Measurements from ENCODE around the gene ASAH2. TPM values are rescaled to one million over a fixed set of nuclear protein-coding genes. Genes with fewer than 3 reads are reported as not detected.
"Not testable (repeated sequence)": the region's sequence is repeated elsewhere in the genome, so short reads cannot be mapped to it uniquely, and the experiment has no call there.

Gene ASAH2
- total RNA-seq, 1 experiment from 2014 or later, result 0.59 TPM

GRCh38 chr10:50275650-50276235 is 24.4 kb upstream of the ASAH2 start:
- Histone ChIP-seq H3K36me3 (replicated peaks; ENCODE audit: control insufficient read depth, insufficient read depth, low read length) (no peaks in the 10 kb centered on the region), H3K27me3 (ENCODE audit: control insufficient read depth, insufficient read depth, low read length) (no peaks in the 10 kb centered on the region; the same call in 1 of the 2 replicates), H3K4me3 (ENCODE audit: insufficient read depth, low read depth, low read length) (no peak overlapping the region)
- peak; percentile 20 for DNase-seq

GRCh38 chr10:50272531-50272930 is 21.2 kb upstream of the ASAH2 start:
- Histone ChIP-seq H3K4me3 (ENCODE audit: insufficient read depth, low read depth, low read length) (no peak overlapping the region), H3K27me3 (ENCODE audit: control insufficient read depth, insufficient read depth, low read length) (no peaks in the 10 kb centered on the region; the same call in 1 of the 2 replicates)
- no peak for DNase-seq

GRCh38 chr10:50271564-50272250 is 20.4 kb upstream of the ASAH2 start:
- Histone ChIP-seq H3K27me3 (ENCODE audit: control insufficient read depth, insufficient read depth, low read length) (no peaks in the 10 kb centered on the region; the same call in 1 of the 2 replicates), H3K36me3 (replicated peaks; ENCODE audit: control insufficient read depth, insufficient read depth, low read length) (no peaks in the 10 kb centered on the region), H3K4me3 (ENCODE audit: insufficient read depth, low read depth, low read length) (no peak overlapping the region)
- DNase-seq, result peak; percentile 6

More at GRCh38 chr10:50272531-50272930, 21.2 kb upstream of the ASAH2 start:
- no peaks in the 10 kb centered on the region for H3K36me3 ChIP-seq (replicated peaks; ENCODE audit: control insufficient read depth, insufficient read depth, low read length)

GRCh38 chr10:50267877-50268276 is 16.6 kb upstream of the ASAH2 start:
- H3K27me3 ChIP-seq (ENCODE audit: control insufficient read depth, insufficient read depth, low read length); H3K36me3 ChIP-seq (replicated peaks; ENCODE audit: control insufficient read depth, insufficient read depth, low read length); DNase-seq; H3K4me3 ChIP-seq (ENCODE audit: insufficient read depth, low read depth, low read length): not testable (repeated sequence)

- DNase-seq; H3K4me3 ChIP-seq (ENCODE audit: insufficient read depth, low read depth, low read length); H3K27me3 ChIP-seq (ENCODE audit: control insufficient read depth, insufficient read depth, low read length); H3K36me3 ChIP-seq (replicated peaks; ENCODE audit: control insufficient read depth, insufficient read depth, low read length): not testable (repeated sequence)
These were observed 11.3 kb upstream of the ASAH2 start for GRCh38 chr10:50262625-50263024.

- Histone ChIP-seq H3K4me3 (ENCODE audit: insufficient read depth, low read depth, low read length) (no peak overlapping the region), H3K27me3 (ENCODE audit: control insufficient read depth, insufficient read depth, low read length) (no peaks in the 10 kb centered on the region), H3K36me3 (replicated peaks; ENCODE audit: control insufficient read depth, insufficient read depth, low read length) (no peaks in the 10 kb centered on the region)
- DNase-seq, result no peak
These were observed 9.5 kb upstream of the ASAH2 start for GRCh38 chr10:50260791-50261281.

- no peak for DNase-seq
- no peaks in the 10 kb centered on the region for H3K27me3 ChIP-seq (ENCODE audit: control insufficient read depth, insufficient read depth, low read length)
- no peak overlapping the region for H3K4me3 ChIP-seq (ENCODE audit: insufficient read depth, low read depth, low read length)
- no peaks in the 10 kb centered on the region for H3K36me3 ChIP-seq (replicated peaks; ENCODE audit: control insufficient read depth, insufficient read depth, low read length)
These were observed 3.2 kb upstream of the ASAH2 start for GRCh38 chr10:50254479-50254878.

- Histone ChIP-seq H3K27me3 (ENCODE audit: control insufficient read depth, insufficient read depth, low read length) (no peaks in the 10 kb centered on the region), H3K4me3 (ENCODE audit: insufficient read depth, low read depth, low read length) (no peak overlapping the region), H3K36me3 (replicated peaks; ENCODE audit: control insufficient read depth, insufficient read depth, low read length) (no peaks in the 10 kb centered on the region)
- DNase-seq, result no peak
These were observed 1.0 kb downstream of the ASAH2 start for GRCh38 chr10:50250096-50250854.

GRCh38 chr10:50248598-50248997 is 2.7 kb downstream of the ASAH2 start:
- Histone ChIP-seq H3K4me3 (ENCODE audit: insufficient read depth, low read depth, low read length) (no peak overlapping the region), H3K36me3 (replicated peaks; ENCODE audit: control insufficient read depth, insufficient read depth, low read length) (no peaks in the 10 kb centered on the region), H3K27me3 (ENCODE audit: control insufficient read depth, insufficient read depth, low read length) (no peaks in the 10 kb centered on the region)
- DNase-seq, result no peak

GRCh38 chr10:50248062-50248461 is 3.3 kb downstream of the ASAH2 start:
- Histone ChIP-seq H3K36me3 (replicated peaks; ENCODE audit: control insufficient read depth, insufficient read depth, low read length) (no peaks in the 10 kb centered on the region), H3K4me3 (ENCODE audit: insufficient read depth, low read depth, low read length) (no peak overlapping the region), H3K27me3 (ENCODE audit: control insufficient read depth, insufficient read depth, low read length) (no peaks in the 10 kb centered on the region)
- DNase-seq, result no peak

GRCh38 chr10:50244201-50244600 is 7.1 kb downstream of the ASAH2 start:
- Histone ChIP-seq H3K4me3 (ENCODE audit: insufficient read depth, low read depth, low read length) (no peak overlapping the region), H3K36me3 (replicated peaks; ENCODE audit: control insufficient read depth, insufficient read depth, low read length) (no peaks in the 10 kb centered on the region), H3K27me3 (ENCODE audit: control insufficient read depth, insufficient read depth, low read length) (no peaks in the 10 kb centered on the region)
- DNase-seq, result no peak

GRCh38 chr10:50242777-50243176 is 8.5 kb downstream of the ASAH2 start:
- H3K36me3 ChIP-seq (replicated peaks; ENCODE audit: control insufficient read depth, insufficient read depth, low read length), result no peaks in the 10 kb centered on the region
- DNase-seq, result no peak
- H3K27me3 ChIP-seq (ENCODE audit: control insufficient read depth, insufficient read depth, low read length), result no peaks in the 10 kb centered on the region
- no peak overlapping the region for H3K4me3 ChIP-seq (ENCODE audit: insufficient read depth, low read depth, low read length)

GRCh38 chr10:50241478-50241877 is 9.8 kb downstream of the ASAH2 start:
- not testable (repeated sequence) for H3K27me3 ChIP-seq (ENCODE audit: control insufficient read depth, insufficient read depth, low read length); H3K4me3 ChIP-seq (ENCODE audit: insufficient read depth, low read depth, low read length); H3K36me3 ChIP-seq (replicated peaks; ENCODE audit: control insufficient read depth, insufficient read depth, low read length); DNase-seq

- no peaks in the 10 kb centered on the region for H3K27me3 ChIP-seq (ENCODE audit: control insufficient read depth, insufficient read depth, low read length)
- DNase-seq, result no peak
- no peak overlapping the region for H3K4me3 ChIP-seq (ENCODE audit: insufficient read depth, low read depth, low read length)
- no peaks in the 10 kb centered on the region for H3K36me3 ChIP-seq (replicated peaks; ENCODE audit: control insufficient read depth, insufficient read depth, low read length)
These were observed 16.8 kb downstream of the ASAH2 start for GRCh38 chr10:50234486-50234885.

- DNase-seq, result no peak
- Histone ChIP-seq H3K27me3 (ENCODE audit: control insufficient read depth, insufficient read depth, low read length) (no peaks in the 10 kb centered on the region), H3K36me3 (replicated peaks; ENCODE audit: control insufficient read depth, insufficient read depth, low read length) (no peaks in the 10 kb centered on the region), H3K4me3 (ENCODE audit: insufficient read depth, low read depth, low read length) (no peak overlapping the region)
These were observed 19.1 kb downstream of the ASAH2 start for GRCh38 chr10:50232261-50232639.

Measured in H7 (cell line).